Measurements from ENCODE around the gene RAB12. TPM values are rescaled to one million over a fixed set of nuclear protein-coding genes. Genes with fewer than 3 reads are reported as not detected.
"Not testable (repeated sequence)": the region's sequence is repeated elsewhere in the genome, so short reads cannot be mapped to it uniquely, and the experiment has no call there.

Gene RAB12, protein sequence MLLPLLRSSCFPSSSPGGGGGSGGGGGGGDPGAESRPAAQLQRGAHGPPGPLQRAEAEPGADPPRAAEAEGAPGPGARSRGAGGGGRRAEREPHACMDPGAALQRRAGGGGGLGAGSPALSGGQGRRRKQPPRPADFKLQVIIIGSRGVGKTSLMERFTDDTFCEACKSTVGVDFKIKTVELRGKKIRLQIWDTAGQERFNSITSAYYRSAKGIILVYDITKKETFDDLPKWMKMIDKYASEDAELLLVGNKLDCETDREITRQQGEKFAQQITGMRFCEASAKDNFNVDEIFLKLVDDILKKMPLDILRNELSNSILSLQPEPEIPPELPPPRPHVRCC
- total RNA-seq, result 10 to 100 TPM; 45.5 to 47.7 TPM
- polyA plus RNA-seq, result 10 to 100 TPM; 27.7 to 37.7 TPM
- long read RNA-seq, donor 1, partial matches to known transcripts, result 0 of 6 reads
- long read RNA-seq, donor 1, other reads (novel, unspliced or antisense), result 4 of 6 reads
- long read RNA-seq, donor 2, partial matches to known transcripts, result 0 of 6 reads
- long read RNA-seq, donor 2, other reads (novel, unspliced or antisense), result 2 of 6 reads

DNA sequence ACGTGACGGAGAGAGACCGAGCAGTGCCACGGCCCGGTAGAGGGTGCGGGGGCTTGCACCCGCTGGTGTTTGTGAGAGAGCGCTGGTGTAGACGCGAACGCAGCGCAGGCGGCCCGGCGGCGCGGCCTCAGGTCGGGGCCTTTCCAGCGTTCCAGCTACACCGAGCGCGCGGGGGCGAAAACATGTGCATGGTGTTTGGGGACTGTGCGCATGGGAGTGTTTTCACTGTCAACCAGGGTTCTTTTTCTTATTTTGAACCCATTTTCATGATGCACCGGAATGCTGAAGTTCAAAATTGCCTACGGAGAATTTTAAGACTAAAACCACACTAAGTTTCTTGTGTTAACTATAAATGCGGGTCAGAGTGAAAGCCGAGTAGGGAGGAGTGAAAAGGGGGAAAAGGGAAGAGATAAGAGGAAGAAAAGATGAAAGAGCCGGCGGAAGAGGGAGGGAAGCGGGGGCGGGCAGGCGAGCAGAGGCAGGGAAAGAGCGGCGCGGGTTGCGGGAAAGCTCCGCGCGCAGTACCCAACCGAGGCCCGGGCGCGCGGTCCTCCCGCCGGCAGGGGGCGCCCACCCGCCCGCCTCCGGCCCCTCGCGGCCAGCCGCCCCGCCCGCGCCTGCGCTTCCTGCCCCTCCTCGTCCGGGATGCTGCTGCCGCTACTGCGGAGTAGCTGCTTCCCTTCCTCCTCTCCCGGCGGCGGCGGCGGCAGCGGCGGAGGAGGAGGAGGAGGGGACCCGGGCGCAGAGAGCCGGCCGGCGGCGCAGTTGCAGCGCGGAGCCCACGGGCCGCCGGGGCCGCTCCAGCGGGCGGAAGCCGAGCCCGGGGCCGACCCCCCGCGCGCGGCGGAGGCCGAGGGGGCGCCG is at the start of gene RAB12:
RAB12 (plus strand) TSS at position 643 of the 864 bp plus-strand sequence; CDS start at position 646, 3 bp downstream.
- Histone ChIP-seq H3K4me1 (ENCODE audit: control insufficient read depth in 1 of 2, insufficient read depth in 2 of 2, low read length in 2 of 2) (peaks cover 0 to 4% of the 10 kb centered on the region in 2 donors), H3K27me3 (ENCODE audit: control insufficient read depth in 1 of 2, insufficient read depth in 2 of 2, low read length in 1 of 2) (no peaks in the 10 kb centered on the region), H3K27ac (ENCODE audit: low read depth in 1 of 2, low read length in 2 of 2) (peak within 1 kb of the TSS in 1 of 2 donors; percentile 96), H3K36me3 (ENCODE audit: control insufficient read depth in 1 of 2, insufficient read depth in 2 of 2, low read length in 1 of 2) (no peaks in the 10 kb centered on the region), H3K4me3 (ENCODE audit: low read length in 2 of 2) (peak within 1 kb of the TSS; percentile 98 to 100), H3K9me3 (ENCODE audit: control insufficient read depth, low read length) (no peaks in the 10 kb centered on the region)
- DNase-seq (peak; percentile 94 to 96), ATAC-seq (ENCODE audit: low FRiP score) (peak; percentile 95)
- intact Hi-C loops (cut with DNase I), result no loop called here
- 0 to 1% methylated on average over 32 to 95 of the region's 95 CpGs for WGBS, 2 donors

DNA sequence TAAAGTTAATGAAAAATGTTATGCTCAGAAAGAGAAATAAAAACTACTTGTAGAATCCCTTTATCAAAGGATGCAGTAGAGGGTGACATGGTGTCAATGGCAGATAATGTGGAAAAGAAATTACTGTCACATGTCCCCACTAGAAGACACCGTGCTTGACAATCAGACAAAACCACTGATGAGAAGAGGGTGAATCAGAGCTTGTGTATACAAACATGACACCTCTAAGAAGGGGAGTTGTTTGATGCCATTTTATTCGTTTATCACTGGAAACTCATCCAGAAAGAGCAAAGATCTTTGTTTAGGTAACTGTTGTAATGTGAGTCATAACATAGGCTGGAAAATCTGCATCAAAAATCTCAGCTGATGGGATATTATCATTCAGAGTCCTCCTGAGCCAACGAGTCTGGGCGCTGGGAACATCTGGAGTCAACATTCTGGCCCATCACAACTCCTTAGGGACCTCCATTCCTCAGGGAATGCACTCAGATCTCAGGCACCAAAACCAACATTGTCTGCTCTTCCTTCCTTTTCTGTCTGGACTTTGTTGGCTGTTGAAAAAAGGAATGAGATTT is 49.5 kb upstream of the RAB12 start:
- H3K27ac ChIP-seq (ENCODE audit: low read depth in 1 of 2, low read length in 2 of 2), result no peak overlapping the region
- intact Hi-C loops (cut with DNase I), result no loop called here
- H3K27me3 ChIP-seq (ENCODE audit: control insufficient read depth in 1 of 2, insufficient read depth in 2 of 2, low read length in 1 of 2), result no peaks in the 10 kb centered on the region
- H3K4me1 ChIP-seq (ENCODE audit: control insufficient read depth in 1 of 2, insufficient read depth in 2 of 2, low read length in 2 of 2), result no peaks in the 10 kb centered on the region
- WGBS, 2 donors, result 50 to 54% methylated on average over 4 of the region's 4 CpGs
- no peak for DNase-seq
- H3K9me3 ChIP-seq (ENCODE audit: control insufficient read depth, low read length), result no peaks in the 10 kb centered on the region
- H3K36me3 ChIP-seq (ENCODE audit: control insufficient read depth in 1 of 2, insufficient read depth in 2 of 2, low read length in 1 of 2), result no peaks in the 10 kb centered on the region
- no peak for ATAC-seq (ENCODE audit: low FRiP score)
- H3K4me3 ChIP-seq (ENCODE audit: low read length in 2 of 2), result no peak overlapping the region

DNA sequence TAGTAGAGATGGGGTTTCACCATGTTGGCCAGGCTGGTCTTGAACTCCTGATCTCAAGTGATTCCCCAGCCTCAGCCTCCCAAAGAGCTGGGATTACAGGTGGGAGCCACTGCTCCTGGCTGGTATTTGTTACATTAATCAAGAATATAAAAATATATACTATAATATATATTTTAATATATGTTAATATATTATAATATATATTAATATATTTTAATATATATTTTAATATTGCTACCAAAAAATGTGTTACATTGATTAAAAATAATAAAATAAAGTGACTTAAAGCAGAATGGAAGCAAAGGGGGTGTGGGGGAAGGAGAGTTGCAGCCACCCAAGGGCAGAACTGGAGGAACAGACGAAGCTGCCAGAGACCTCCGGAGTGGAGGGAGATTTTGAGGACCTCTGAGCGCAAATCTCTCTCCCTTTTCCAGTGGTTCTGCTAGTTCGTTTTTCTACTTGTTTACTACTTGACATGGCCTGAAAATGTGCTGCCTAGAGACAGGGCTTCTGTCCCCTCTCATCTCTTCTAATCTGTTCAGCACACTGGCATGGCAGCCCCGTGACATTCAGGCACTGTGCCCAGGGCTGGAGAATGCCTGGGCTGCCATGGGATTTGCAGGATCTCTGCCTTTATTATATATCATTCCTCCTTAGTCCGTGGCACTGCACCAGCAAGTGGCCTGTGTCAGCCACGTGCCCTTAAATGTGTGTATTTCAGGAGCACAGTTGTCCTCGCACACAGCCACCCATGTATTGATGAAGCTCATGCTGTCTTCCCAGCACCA is 47.9 kb upstream of the RAB12 start:
- H3K4me1 ChIP-seq (ENCODE audit: control insufficient read depth in 1 of 2, insufficient read depth in 2 of 2, low read length in 2 of 2), result no peaks in the 10 kb centered on the region
- no peak for DNase-seq
- no peak for ATAC-seq (ENCODE audit: low FRiP score)
- intact Hi-C loops (cut with DNase I), result no loop called here
- no peaks in the 10 kb centered on the region for H3K36me3 ChIP-seq (ENCODE audit: control insufficient read depth in 1 of 2, insufficient read depth in 2 of 2, low read length in 1 of 2)
- WGBS, 2 donors, result 61 to 65% methylated on average over 8 of the region's 8 CpGs
- no peak overlapping the region for H3K27ac ChIP-seq (ENCODE audit: low read depth in 1 of 2, low read length in 2 of 2)
- no peaks in the 10 kb centered on the region for H3K9me3 ChIP-seq (ENCODE audit: control insufficient read depth, low read length)
- no peak overlapping the region for H3K4me3 ChIP-seq (ENCODE audit: low read length in 2 of 2)
- H3K27me3 ChIP-seq (ENCODE audit: control insufficient read depth in 1 of 2, insufficient read depth in 2 of 2, low read length in 1 of 2), result no peaks in the 10 kb centered on the region

DNA sequence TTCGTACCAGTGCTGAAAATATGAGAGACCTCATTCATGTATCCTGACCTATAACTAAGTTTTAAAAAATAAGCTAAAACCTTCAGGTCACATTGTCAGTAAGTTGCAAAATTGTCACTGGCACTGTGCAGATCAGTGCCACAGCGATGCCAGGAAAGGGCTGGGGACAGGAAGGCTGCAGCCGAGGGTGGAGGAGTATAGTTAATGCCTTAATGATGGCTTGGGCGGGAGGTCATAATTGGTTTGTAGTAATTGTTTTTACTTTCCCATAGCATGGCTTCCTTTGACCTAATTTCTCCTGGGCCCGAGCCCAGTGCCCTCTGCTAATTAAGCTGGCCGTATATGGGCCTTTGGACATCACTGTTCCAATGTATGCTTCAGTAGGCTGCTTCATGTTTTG is 47.2 kb upstream of the RAB12 start:
- Histone ChIP-seq H3K4me1 (ENCODE audit: control insufficient read depth in 1 of 2, insufficient read depth in 2 of 2, low read length in 2 of 2) (no peaks in the 10 kb centered on the region), H3K27me3 (ENCODE audit: control insufficient read depth in 1 of 2, insufficient read depth in 2 of 2, low read length in 1 of 2) (no peaks in the 10 kb centered on the region), H3K27ac (ENCODE audit: low read depth in 1 of 2, low read length in 2 of 2) (no peak overlapping the region), H3K4me3 (ENCODE audit: low read length in 2 of 2) (no peak overlapping the region), H3K36me3 (ENCODE audit: control insufficient read depth in 1 of 2, insufficient read depth in 2 of 2, low read length in 1 of 2) (no peaks in the 10 kb centered on the region), H3K9me3 (ENCODE audit: control insufficient read depth, low read length) (no peaks in the 10 kb centered on the region)
- intact Hi-C loops (cut with DNase I), result no loop called here
- no peak for DNase-seq
- no peak for ATAC-seq (ENCODE audit: low FRiP score)
- 76 to 83% methylated on average over 6 of the region's 6 CpGs for WGBS, 2 donors

DNA sequence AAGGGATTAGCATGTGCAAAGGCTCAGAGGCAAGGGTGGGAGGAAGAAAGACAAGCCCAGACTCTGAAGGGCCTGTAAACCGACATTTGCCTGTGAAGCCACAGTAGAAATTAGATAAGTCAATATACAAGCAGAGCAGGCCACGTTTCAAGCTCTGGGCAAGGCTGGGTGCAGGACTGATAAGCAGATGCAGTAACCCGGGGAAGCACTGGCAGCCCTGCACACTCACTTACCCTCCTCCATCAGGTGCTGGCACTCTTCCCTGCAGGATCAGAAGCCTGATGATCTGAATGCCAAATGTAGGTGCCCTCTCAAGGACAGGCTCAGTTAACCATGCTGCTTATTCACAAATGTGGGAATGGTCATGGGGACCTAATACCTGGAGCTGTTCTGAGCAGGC is 46.3 kb upstream of the RAB12 start:
- Histone ChIP-seq H3K27me3 (ENCODE audit: control insufficient read depth in 1 of 2, insufficient read depth in 2 of 2, low read length in 1 of 2) (no peaks in the 10 kb centered on the region), H3K4me3 (ENCODE audit: low read length in 2 of 2) (no peak overlapping the region), H3K36me3 (ENCODE audit: control insufficient read depth in 1 of 2, insufficient read depth in 2 of 2, low read length in 1 of 2) (no peaks in the 10 kb centered on the region), H3K9me3 (ENCODE audit: control insufficient read depth, low read length) (no peaks in the 10 kb centered on the region), H3K4me1 (ENCODE audit: control insufficient read depth in 1 of 2, insufficient read depth in 2 of 2, low read length in 2 of 2) (no peaks in the 10 kb centered on the region), H3K27ac (ENCODE audit: low read depth in 1 of 2, low read length in 2 of 2) (no peak overlapping the region)
- no peak for ATAC-seq (ENCODE audit: low FRiP score)
- intact Hi-C loops (cut with DNase I), result no loop called here
- no peak for DNase-seq
- 34 to 48% methylated on average over 3 of the region's 3 CpGs for WGBS, 2 donors

DNA sequence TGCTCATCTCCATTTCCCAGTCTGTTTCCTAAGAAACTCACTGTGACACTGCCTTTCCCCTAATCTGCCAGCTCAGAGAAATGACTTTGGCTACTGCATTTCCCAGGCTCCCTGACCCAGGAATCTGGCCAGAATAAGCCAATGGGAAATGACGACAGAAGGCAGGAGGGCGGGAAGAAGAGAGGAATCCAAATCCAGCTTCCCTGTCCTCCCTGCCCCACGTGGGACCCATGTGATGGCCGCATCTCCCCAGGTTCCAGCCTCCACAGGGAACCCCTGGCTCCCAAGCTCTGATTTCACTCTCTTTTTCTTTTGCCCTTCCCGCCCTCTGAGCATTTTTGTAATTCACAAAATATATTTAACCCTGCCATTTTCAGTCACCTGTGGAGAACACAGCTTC is 37.8 kb upstream of the RAB12 start:
- no peaks in the 10 kb centered on the region for H3K27me3 ChIP-seq (ENCODE audit: control insufficient read depth in 1 of 2, insufficient read depth in 2 of 2, low read length in 1 of 2)
- no peak for DNase-seq
- H3K9me3 ChIP-seq (ENCODE audit: control insufficient read depth, low read length), result no peaks in the 10 kb centered on the region
- no peak overlapping the region for H3K27ac ChIP-seq (ENCODE audit: low read depth in 1 of 2, low read length in 2 of 2)
- intact Hi-C loops (cut with DNase I), result no loop called here
- no peak overlapping the region for H3K4me3 ChIP-seq (ENCODE audit: low read length in 2 of 2)
- no peaks in the 10 kb centered on the region for H3K4me1 ChIP-seq (ENCODE audit: control insufficient read depth in 1 of 2, insufficient read depth in 2 of 2, low read length in 2 of 2)
- ATAC-seq (ENCODE audit: low FRiP score), result no peak
- 58 to 66% methylated on average over 5 of the region's 5 CpGs for WGBS, 2 donors
- H3K36me3 ChIP-seq (ENCODE audit: control insufficient read depth in 1 of 2, insufficient read depth in 2 of 2, low read length in 1 of 2), result no peaks in the 10 kb centered on the region

DNA sequence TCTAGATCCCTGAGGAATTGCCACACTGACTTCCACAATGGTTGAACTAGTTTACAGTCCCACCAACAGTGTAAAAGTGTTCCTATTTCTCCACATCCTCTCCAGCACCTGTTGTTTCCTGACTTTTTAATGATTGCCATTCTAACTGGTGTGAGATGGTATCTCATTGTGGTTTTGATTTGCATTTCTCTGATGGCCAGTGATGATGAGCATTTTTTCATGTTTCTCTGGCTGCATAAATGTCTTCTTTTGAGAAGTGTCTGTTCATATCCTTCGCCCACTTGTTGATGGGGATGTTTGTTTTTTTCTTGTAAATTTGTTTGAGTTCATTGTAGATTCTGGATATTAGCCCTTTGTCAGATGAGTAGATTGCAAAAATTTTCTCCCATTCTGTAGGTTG is 35.5 kb upstream of the RAB12 start:
- 0 to 63% methylated on average over 1 of the region's 1 CpG for WGBS, 2 donors
- H3K4me1 ChIP-seq (ENCODE audit: control insufficient read depth in 1 of 2, insufficient read depth in 2 of 2, low read length in 2 of 2); DNase-seq; H3K9me3 ChIP-seq (ENCODE audit: control insufficient read depth, low read length); intact Hi-C loops (cut with DNase I); ATAC-seq (ENCODE audit: low FRiP score); H3K4me3 ChIP-seq (ENCODE audit: low read length in 2 of 2); H3K36me3 ChIP-seq (ENCODE audit: control insufficient read depth in 1 of 2, insufficient read depth in 2 of 2, low read length in 1 of 2); H3K27ac ChIP-seq (ENCODE audit: low read depth in 1 of 2, low read length in 2 of 2); H3K27me3 ChIP-seq (ENCODE audit: control insufficient read depth in 1 of 2, insufficient read depth in 2 of 2, low read length in 1 of 2): not testable (repeated sequence)

DNA sequence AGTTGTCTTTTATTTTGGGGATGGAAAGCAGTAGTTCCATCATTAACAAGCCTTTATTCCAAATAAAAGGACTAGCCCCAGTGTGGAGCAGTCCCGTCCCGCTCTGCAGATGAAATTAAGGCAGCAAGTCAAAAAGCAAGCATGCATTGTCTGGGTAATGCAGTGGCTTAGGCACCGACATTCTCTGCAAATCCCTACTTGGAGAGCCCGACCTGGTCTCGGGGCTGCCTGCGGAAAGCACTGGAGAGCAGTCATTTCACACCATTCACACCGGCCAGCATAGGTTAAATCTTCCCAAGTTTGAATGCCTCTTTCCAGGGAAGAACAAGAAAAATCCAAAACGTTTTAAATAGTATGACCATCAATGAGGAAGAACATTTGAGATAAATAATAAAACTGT is 24.4 kb upstream of the RAB12 start:
- H3K27me3 ChIP-seq (ENCODE audit: control insufficient read depth in 1 of 2, insufficient read depth in 2 of 2, low read length in 1 of 2), result no peaks in the 10 kb centered on the region
- H3K4me3 ChIP-seq (ENCODE audit: low read length in 2 of 2), result no peak overlapping the region
- ATAC-seq (ENCODE audit: low FRiP score), result no peak
- 31 to 41% methylated on average over 8 of the region's 8 CpGs for WGBS, 2 donors
- H3K4me1 ChIP-seq (ENCODE audit: control insufficient read depth in 1 of 2, insufficient read depth in 2 of 2, low read length in 2 of 2), result no peaks in the 10 kb centered on the region
- no peak for DNase-seq
- no peaks in the 10 kb centered on the region for H3K36me3 ChIP-seq (ENCODE audit: control insufficient read depth in 1 of 2, insufficient read depth in 2 of 2, low read length in 1 of 2)
- intact Hi-C loops (cut with DNase I), result no loop called here
- H3K9me3 ChIP-seq (ENCODE audit: control insufficient read depth, low read length), result peaks cover 3% of the 10 kb centered on the region
- no peak overlapping the region for H3K27ac ChIP-seq (ENCODE audit: low read depth in 1 of 2, low read length in 2 of 2)

Measured in aorta (tissue), 5 donors.